KG1 (cell line): ENCODE results near the gene ZMAT5.

ENCODE experiments used
- DNase-seq: peaks from one replicate; lab custom pipeline; 2025; lab: John Stamatoyannopoulos, UW

ZMAT5 gene

GRCh38 chr22:29683536-29683935 is 83.3 kb downstream of the ZMAT5 start:
- DNase-seq, result no peak
